CD4-positive, alpha-beta T cell treated with Interferon alpha-2 for 1 hour (primary cell): ENCODE results near the gene SIX3.

Source experiments
- DNase-seq, 2 donors: peaks; one replicate each; pipeline ENCODE4 v3.0.0-alpha.2; 2020 to 2022

The SIX3 gene

DNA sequence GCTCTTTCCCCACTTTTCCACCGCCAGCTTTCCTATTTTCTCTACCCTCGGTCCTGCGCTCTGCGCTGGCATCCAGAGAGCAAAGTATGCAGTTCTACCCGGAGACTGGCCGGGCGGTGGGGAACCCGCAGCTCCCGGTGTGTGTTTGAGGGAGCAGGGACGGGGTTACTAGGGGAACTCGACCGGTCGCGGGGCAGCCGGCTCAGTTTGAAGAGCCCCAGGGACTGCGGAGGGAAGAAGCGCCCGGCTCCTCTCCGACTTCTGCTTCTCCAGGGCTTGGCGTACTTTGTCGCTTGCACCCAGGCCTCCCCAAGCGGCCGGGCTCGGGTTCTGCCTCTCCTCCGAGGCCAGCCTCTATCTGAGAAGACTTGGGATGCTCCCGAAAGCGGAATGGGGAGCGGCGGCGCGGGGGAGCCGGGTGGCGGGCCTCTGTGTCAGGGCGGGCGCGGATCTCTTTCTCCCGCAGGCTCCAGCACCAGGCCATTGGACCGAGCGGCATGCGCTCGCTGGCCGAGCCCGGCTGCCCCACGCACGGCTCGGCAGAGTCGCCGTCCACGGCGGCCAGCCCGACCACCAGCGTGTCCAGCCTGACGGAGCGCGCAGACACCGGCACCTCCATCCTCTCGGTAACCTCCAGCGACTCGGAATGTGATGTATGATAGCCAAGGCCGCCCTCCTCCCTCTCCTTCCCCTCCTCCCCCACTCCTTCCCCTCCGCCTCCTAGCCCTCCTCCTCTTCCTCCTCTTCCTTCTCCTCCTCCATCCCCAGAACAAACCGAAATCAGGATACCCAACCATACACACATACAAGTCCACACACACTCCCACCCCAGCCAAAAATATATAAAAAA, 2.8 kb downstream of the SIX3 start:
- DNase-seq = no peak

DNA sequence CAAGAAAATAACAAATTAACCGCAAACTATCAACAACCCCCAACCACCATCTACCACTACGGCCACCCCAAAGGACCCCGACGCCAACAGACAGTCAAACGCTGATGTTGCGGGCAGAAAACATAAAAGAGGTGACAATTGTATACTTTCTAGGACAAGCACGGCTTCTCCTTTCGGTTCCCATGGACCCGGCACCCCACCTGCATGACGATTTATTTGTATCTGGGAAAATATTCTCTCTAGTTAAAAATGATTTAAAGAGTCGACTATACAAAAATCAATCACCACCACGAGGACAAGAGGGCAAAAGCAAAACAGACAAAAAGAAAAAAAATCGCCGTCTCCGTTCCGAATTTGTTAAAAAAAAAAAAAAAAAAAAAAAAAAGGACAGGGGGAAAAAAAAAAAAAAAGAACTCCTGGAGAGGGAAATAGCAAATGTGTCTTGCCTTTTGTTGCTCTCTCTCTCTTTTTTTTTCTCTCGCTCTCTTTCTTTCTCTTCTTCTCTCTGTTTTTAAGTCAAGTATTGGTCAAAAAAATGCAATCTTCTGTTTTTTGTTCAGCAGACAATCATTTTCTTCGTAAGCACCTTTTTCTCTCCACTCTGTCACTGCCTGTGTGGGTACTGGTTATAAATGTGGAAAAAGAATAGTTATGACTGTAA, 3.6 kb downstream of the SIX3 start:
- DNase-seq = no peak

DNA sequence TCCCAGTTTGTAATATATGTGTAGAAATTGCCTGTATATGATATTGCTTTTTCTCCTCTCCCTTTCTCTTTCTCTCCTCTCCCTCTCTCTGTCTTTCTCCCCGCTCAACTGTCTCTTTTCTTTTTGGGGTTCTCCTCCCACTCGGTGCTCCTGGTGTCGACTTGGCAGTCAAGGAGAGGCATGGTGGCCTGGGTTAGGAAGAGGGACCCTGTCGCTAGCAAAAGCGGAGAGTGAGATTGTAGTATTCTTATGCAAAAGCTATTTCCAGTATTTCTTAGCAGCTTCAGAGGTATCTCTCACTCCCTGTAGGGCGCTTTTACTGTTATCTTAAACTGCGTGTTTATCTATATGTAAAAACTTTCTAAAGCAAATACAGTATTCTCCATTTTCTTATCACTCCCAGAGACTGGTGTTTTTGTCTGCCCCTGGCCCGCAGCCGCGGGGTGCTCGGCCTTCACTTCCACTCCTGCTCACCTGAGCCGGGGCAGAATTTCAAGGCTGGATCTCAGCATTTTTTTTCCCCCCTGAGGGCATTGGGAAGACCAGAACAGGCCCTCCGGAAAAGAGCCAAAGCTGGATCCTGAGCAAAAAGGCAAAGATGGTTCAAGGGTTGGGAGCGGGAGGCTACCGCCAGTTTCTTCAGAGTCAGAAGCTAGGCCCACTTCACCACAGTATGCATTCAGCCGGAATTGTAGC, 4.3 kb downstream of the SIX3 start:
- no peak for DNase-seq

DNA sequence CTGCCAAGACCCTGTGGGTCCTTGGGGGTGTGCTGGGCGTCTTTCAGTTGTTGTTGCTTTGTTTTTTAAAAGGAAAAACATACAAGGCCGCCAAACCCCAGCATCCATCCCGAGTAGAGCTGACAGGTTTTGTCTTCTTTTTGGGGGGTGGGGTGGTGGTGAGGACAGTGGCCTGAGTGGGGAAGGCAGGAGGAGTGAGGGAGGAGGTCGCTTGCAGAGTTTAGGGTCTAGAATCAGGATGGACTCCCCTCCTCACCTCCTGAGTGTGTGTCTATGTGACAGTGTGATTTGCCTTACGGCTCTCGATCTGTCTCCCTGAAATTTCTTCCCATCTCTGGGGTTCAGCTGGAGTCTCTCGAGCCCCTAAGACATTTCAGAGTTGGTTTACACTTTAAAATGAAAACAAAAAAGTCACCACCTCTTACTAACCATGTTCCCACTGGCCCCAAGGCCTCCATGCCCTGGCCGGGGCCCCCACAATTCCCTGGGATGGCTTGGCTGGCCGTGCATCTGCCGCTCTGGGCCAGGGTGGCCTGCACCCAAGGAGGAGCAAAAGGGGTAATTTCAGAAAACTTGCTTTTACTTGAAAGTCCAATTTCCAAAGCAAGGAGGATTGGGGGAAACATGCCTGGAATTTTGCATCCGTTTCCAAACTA, 5.0 kb downstream of the SIX3 start:
- DNase-seq = no peak

DNA sequence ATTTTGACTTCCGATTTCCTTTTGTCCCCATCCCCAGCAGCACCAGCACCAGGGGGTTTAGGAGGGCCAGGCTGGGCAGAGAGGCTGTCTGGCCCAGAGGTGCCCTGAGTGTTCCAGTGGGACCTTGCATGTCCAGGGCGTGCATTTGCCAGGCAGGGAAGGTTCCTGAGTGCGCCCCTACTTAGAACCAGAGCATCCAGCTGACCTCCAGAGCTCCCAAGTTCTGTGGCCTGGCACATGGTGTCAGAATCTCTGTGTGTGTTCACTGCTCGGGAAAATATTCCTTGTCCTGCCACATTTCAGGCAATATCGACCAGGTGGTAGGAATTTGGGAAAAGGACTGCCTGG, 5.5 kb downstream of the SIX3 start:
- DNase-seq = no peak

DNA sequence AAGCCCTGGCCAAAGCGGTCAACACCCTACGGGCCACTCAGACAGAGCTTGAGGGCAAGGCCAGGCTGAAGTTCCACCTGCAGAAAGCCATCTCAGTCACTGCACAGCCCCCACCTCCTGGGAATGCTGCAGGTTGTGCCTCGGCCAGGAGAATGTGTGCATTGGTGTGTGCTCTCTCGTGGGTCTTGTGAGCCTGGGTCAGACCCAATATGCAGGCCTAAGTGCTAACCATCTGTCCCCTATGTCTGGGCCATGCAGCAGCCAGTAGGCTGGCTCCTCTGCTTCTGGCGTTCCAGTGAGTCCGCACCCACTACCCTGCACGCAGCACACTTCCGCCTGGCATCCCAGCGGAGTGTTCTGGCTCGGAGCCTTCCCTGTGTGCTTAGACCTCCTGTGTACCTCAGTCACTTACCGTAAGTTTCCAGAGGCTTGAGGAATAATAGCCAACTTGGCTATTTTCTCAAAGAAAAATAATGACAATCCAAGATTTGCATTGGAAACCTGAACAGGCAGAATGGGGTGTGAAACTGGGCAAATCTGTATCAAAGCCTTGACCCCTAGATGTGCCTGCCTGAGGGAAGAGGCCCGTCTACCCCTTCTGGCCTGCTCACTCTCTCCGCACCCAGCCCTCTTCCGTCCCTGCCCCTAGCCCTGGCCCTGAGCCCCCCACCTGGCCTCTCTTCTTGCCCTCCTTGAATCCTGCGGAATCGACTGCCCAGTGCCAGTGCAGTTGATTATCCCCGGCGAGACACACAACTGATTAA, 7.2 kb downstream of the SIX3 start:
- DNase-seq = no peak

DNA sequence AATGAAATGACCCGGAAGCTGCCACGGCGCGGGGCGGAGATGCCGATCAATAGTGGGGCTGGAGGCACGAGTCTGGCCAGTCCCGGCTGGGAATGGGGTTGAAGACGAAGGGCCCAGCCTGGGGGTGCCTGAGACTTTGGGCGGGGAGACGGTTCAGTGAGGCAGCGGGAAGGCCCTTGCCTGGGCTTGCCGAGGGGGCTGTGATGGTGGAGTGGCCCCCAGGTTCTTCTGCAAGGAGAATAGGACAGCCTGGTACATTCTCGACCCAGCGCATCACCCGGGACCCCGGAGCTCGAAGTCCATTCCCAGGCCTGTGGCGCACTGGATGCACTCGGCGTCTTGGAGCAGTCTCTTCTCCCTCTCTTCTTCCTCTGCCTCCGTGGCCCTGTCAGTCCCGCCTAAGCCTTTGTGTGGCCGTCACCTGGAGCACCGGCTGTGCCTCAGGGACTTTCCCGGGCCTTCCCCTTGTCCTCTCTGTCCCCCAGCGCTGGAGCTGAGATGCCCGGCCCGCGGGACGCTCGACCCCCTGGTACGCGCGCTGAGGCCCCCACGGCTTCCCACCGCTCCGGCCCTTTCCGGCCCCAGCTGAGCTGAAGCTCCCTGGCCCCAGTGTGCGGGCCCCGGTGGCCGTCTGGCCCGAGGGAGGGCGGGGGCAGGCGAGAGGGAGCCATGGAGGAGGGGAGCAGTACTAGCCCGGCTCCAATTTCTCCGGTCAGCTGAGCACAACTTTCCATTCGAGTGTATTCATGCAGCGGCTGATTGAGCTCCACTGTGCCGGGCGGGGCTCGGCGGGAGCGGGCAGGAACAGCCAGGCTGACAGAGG, 8.0 kb downstream of the SIX3 start:
- no peak for DNase-seq

DNA sequence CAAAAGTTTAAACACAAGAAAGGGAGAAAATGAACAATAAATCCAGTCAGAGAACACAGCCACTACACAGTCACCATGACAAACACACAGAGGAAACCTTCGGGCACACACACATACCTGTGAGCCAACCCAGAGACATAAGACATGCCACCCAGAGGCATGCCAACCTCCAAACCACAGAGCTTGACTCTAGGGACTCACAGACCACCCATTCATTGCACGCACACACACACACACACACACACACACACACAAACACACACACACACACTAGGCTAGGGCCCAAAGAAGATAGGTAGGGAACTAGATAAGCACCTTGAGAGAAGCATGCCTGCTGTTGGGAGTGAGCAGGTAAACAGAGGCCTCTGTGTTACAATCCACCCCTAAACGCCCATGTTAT, 9.1 kb downstream of the SIX3 start:
- DNase-seq = no peak

DNA sequence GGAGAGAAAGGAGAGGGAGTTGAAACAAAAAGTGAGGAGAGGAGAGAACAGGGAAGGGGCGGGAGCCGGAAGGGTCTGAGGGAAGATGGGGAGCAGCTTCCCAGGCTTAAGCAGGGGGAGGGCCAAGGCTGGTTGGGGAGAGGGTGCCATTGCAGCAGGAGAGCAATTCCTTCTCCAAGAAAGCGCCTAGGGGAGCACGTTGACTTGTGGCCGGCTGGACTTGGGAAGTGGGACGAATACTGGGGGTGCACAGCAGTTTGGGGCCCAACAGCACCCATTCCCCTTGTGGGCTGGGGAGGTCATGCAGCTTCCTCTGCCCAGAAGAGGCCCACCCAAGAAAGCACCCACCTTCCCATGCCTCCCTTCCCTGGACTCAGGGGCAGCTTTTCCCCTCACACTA, 9.6 kb downstream of the SIX3 start:
- no peak for DNase-seq

DNA sequence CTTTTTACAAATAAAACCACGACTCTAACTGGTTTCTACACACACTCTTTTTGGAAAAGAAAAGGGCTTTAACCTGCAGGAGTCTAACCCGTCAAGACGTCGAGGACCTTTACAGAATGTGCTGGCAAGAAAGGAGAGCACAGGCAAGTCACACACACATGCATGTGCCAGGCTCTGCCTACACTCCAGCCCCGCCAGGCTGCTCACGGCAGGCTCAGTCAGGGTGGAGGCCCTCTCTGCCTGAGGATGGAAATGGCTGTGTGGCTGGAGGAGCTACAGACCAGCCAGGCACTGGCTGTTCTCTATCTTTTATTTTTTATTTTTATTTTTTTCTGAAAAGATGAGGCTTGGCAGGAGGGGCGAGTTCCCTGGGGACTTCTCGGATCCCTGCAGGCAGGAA, 10.2 kb downstream of the SIX3 start:
- no peak for DNase-seq

DNA sequence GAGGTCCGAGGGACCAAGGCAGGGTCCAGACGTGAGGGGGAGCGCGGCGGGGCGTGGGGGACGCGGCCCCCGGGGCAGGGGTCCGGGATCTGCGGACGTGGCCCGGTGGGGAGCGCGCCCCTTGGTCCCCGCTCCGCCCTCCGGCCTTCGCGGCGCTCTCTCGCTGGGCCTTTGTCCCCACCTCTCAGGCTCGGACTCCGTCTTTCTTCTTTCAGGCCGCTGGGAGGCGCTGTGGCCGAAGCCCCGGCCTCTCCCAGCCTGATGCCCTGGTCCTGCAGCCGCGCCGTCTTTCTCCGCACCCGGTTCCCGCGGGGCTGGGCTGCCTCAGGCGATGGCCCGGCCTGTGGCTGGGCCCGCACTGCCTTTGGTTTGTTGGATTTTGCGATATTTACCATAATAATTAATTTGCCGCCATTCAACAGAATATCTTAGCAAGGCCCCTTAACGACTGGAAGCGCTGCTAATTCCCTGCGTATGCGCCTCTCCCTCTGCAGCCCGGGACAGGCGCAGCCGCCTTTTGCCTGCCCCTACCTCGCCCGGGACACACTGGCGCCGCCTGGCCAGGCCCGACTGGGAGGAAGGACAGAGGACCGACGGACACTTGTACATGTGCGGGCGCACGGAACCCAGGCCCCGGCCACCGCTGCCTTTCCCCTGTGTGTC, 10.8 kb downstream of the SIX3 start:
- DNase-seq = peak in 1 of 2 donors; percentile 14

DNA sequence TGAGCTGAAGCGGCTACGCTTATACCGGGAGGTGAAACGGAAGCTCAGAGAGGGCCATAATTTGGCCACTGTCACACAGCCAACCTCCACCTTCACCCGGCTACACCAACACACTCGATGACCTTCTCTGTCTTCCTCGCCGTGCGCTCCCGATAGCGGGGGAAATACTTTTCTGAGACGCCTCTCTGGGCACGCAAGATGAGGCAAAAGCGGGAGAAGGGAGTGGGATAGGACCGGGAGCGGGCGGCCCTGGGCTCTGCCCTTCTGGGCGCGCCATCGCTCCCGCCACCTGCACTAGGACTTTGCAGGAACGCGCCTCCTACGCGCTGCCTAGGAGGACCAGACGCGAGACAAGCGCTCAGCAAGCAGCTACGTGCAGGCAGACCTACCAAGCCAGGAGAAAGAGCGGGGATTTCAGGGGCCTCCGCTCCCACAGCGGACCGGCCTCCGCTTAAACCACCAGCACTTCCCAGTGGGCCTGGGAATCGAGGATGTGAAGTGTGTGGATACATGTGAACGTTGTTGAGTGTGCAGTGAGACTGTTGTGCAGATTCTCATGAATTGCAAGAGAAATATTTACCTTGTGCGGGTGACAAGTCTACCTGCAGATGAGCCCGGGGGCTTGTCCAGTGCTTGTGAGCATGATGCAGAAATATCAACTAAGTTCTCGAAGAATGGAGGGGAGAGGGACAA, 11.4 kb downstream of the SIX3 start:
- no peak for DNase-seq

DNA sequence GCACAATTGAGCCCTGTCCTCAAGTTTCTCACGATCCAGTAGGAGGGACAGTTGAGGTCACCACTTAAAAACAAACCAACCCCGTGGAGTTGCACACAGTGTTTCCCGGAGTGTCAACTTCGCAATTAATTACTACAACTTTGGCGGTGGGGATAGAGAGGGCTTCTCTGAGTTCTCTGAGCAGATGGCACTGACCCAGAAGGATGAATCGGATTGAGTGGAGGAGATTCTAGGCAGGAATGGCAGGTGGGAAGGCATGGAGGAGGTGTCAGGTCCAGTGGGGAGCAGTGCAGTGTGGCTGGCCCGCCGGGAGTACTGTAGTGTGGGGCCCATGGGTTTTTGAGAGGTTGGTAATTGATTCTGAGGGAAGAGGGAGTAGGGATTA, 12.0 kb downstream of the SIX3 start:
- no peak for DNase-seq

DNA sequence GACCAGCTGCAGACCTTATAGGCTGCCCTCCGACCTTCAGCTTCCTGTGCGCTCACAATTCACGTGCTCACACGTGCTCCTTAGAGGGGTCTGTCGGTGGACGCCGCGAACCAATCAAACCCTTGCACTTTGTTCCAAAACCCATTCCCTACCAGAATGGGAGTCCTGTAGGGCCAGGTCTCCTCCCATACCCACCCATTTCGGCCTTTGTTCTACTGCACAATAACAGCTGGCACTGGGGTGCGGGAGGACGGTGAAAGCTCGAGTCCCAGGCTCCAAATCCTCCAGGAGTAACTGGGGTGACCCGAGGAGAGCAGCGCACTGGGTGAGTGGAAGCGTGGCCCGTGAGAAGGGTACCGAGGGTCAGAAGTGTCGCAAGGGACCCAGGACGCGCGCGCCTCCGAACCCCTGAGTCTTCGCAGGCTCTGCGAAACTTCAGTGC, 13.0 kb downstream of the SIX3 start:
- no peak for DNase-seq

DNA sequence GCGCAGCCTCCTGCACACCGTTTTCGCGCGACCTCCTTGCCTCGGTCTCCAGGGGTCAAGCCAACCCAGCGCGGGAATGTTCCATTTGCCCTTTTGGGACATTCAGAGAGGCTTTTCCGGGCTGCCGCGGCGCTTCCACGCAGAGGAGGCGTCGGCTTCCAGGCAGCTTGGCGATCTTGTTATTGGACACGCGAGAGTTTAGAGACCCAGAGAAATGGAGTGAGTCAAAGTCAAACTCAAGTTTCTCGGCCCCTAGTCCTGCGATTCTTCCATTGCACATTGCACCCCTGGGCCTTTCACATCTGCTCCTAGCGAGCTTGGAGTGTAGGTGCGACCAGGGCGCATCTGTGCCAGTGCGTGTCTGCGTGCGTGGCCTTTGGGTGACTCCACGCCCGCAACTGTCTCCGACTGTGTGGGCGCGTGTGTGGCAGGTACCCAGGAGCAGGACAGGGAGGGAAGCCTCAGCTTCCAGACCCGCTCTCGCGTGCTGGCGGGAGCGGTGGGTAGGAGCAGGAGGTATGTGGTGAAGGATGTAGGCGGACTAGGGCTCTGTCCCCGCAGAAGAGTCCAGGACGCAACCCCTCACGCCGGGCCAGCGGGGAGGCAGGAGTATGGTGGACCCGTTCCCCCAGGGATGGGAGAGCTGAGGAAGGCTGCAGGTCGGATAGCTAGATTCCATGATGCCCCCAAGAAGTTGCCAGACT, 13.5 kb downstream of the SIX3 start:
- no peak for DNase-seq

DNA sequence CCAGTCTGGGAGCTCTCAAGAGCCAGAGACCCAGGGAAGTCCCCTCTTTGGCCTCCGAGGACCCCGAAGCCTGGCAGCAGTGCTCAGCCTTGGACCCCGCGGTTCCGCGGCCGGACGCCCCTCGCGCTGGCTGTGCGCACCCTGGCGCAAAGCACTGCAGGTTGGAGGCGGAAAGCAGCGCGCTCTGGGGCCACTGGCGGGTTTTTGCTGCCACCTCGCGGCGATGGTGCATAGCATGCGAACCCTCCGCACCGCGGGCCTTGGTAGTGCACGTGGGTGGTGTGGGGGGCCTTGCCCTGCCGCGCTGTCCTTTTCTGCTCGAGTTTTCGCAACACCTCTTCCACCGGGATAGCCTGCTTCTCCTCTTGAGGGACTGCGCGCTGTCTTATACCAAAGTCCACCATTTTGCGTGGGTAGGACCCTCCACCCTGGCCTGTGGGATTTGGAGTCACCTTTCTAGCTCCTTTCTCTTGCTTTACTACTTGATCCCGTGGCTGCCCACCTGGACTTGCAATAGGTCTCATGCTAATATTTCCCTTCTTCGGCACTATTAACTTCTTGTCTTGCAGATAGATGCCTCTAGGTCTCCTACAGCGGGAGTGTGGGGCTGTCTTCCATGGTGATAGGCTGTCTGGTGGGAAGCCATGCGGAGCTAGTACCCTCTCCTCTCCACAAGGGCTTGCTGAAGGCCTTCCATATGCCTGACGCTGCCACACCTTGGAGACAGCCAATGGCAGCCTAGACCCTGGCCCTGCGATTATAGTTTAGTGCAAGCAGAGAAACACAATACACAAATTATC, 14.3 kb downstream of the SIX3 start:
- peak; percentile 61 to 66 for DNase-seq

DNA sequence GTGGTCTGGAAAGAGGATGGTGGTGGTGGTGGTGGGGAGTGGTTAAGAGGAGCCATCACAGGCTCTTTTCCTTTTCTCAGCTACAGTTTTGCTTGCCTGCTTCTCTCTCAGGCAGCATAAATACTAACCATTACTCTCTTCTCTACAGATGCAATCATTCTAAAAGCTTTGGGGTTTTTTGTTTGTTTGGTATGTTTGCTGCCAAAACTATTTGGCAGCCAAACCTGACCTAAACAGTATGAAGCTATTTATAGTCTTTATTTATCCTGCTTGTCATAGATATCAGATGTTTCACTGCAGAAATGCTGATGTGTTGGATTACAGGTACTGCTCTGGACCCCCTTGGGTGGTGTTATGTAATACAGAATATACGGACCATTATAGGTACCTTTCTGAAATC, 15.3 kb downstream of the SIX3 start:
- no peak for DNase-seq

DNA sequence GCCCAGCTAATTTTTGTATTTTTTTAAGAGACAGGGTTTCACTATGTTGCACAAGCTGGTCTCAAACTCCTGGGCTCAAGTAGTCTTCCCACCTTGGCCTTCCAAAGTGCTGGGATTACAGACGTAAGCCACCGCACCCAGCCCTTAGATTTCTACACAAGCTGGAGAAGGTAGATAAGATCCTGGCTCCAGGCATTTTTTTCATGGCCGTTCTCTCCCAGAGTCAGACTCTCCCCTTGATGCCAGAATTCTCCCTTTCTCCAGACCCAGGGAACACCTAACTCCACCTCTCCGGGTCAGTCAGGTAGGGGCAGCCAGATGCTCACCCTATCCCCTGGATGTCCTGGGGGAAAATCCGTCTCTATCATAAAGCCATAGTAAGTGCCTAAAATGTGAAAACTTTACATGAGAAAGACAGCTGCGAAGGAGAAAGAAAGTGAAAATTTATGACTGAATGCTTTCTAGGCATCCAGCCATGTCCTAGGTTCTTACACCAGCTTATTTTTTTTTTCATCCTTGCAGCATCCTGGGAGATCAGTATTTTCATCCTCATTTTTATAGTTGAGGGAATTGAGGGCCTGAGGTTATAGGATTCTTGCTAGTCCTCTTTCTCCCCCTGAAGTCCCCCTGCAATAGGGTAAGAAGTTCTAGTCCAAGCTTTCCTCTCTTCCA, 16.3 kb downstream of the SIX3 start:
- DNase-seq = no peak
